ENCODE measurements around the gene CUL7. TPM values are rescaled to one million over a fixed set of nuclear protein-coding genes. Genes with fewer than 3 reads are reported as not detected.

CUL7 gene
- total and polyA plus RNA-seq, 9 of the 15 experiments (the other 6 are each of a cell fraction or from before 2014, with no cell fraction given) = 0.44 to 20.1 (median 8.6) TPM

DNA sequence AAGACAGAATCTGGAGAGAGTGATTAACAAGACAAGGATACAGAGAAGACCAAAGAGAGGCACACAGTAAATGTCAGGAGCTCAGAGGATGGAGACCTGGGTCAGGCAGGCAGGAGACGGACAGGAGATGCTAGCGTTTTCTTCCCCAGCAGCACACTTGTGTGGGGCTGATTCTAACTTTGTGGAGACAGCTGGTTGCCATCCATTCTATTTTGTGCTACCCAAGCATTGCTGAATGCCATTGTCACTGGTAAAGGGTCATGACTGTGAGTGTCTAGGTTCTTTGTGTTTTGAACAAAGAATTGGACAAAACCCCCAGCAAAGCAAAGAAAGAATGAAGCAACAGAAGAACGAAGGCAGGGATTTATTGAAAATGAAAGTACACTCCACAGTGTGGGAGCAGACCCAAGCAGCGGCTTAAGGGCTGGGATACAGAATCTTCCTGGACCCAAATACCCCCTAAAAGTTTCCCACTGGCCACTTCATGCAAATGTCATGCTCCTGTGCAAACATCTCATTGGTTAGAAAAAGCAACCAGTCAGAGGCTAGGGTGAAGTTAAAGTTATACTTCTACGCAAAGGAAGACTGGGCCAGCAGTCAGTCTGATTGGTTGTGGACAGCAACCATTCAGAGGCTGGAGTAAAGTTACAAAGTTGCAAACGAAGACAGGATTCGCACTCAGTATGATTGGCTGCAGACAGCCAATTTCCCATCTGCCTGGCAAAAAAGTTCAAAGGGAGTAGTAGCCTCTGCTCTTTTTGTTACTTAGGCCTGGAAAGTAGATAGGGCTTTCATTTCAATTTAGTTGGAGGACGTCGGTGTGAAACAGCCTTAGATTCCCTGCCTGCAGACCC, 40.0 kb upstream of the CUL7 start (continued):
- TF ChIP-seq, protein P1, sequence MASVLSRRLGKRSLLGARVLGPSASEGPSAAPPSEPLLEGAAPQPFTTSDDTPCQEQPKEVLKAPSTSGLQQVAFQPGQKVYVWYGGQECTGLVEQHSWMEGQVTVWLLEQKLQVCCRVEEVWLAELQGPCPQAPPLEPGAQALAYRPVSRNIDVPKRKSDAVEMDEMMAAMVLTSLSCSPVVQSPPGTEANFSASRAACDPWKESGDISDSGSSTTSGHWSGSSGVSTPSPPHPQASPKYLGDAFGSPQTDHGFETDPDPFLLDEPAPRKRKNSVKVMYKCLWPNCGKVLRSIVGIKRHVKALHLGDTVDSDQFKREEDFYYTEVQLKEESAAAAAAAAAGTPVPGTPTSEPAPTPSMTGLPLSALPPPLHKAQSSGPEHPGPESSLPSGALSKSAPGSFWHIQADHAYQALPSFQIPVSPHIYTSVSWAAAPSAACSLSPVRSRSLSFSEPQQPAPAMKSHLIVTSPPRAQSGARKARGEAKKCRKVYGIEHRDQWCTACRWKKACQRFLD (CRISPR knock-in tag; IDR thresholded peaks at IDR 0.05) = no peak
- TF ChIP-seq, protein P2, sequence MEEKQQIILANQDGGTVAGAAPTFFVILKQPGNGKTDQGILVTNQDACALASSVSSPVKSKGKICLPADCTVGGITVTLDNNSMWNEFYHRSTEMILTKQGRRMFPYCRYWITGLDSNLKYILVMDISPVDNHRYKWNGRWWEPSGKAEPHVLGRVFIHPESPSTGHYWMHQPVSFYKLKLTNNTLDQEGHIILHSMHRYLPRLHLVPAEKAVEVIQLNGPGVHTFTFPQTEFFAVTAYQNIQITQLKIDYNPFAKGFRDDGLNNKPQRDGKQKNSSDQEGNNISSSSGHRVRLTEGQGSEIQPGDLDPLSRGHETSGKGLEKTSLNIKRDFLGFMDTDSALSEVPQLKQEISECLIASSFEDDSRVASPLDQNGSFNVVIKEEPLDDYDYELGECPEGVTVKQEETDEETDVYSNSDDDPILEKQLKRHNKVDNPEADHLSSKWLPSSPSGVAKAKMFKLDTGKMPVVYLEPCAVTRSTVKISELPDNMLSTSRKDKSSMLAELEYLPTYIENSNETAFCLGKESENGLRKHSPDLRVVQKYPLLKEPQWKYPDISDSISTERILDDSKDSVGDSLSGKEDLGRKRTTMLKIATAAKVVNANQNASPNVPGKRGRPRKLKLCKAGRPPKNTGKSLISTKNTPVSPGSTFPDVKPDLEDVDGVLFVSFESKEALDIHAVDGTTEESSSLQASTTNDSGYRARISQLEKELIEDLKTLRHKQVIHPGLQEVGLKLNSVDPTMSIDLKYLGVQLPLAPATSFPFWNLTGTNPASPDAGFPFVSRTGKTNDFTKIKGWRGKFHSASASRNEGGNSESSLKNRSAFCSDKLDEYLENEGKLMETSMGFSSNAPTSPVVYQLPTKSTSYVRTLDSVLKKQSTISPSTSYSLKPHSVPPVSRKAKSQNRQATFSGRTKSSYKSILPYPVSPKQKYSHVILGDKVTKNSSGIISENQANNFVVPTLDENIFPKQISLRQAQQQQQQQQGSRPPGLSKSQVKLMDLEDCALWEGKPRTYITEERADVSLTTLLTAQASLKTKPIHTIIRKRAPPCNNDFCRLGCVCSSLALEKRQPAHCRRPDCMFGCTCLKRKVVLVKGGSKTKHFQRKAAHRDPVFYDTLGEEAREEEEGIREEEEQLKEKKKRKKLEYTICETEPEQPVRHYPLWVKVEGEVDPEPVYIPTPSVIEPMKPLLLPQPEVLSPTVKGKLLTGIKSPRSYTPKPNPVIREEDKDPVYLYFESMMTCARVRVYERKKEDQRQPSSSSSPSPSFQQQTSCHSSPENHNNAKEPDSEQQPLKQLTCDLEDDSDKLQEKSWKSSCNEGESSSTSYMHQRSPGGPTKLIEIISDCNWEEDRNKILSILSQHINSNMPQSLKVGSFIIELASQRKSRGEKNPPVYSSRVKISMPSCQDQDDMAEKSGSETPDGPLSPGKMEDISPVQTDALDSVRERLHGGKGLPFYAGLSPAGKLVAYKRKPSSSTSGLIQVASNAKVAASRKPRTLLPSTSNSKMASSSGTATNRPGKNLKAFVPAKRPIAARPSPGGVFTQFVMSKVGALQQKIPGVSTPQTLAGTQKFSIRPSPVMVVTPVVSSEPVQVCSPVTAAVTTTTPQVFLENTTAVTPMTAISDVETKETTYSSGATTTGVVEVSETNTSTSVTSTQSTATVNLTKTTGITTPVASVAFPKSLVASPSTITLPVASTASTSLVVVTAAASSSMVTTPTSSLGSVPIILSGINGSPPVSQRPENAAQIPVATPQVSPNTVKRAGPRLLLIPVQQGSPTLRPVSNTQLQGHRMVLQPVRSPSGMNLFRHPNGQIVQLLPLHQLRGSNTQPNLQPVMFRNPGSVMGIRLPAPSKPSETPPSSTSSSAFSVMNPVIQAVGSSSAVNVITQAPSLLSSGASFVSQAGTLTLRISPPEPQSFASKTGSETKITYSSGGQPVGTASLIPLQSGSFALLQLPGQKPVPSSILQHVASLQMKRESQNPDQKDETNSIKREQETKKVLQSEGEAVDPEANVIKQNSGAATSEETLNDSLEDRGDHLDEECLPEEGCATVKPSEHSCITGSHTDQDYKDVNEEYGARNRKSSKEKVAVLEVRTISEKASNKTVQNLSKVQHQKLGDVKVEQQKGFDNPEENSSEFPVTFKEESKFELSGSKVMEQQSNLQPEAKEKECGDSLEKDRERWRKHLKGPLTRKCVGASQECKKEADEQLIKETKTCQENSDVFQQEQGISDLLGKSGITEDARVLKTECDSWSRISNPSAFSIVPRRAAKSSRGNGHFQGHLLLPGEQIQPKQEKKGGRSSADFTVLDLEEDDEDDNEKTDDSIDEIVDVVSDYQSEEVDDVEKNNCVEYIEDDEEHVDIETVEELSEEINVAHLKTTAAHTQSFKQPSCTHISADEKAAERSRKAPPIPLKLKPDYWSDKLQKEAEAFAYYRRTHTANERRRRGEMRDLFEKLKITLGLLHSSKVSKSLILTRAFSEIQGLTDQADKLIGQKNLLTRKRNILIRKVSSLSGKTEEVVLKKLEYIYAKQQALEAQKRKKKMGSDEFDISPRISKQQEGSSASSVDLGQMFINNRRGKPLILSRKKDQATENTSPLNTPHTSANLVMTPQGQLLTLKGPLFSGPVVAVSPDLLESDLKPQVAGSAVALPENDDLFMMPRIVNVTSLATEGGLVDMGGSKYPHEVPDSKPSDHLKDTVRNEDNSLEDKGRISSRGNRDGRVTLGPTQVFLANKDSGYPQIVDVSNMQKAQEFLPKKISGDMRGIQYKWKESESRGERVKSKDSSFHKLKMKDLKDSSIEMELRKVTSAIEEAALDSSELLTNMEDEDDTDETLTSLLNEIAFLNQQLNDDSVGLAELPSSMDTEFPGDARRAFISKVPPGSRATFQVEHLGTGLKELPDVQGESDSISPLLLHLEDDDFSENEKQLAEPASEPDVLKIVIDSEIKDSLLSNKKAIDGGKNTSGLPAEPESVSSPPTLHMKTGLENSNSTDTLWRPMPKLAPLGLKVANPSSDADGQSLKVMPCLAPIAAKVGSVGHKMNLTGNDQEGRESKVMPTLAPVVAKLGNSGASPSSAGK (IDR thresholded peaks at IDR 0.05) = peak; percentile 63
- TF ChIP-seq ZFP30 (CRISPR knock-in tag; IDR thresholded peaks at IDR 0.05; ENCODE audit: borderline replicate concordance) (no peak), RFX7 (CRISPR knock-in tag; IDR thresholded peaks at IDR 0.05) (no peak)
- TF ChIP-seq, protein P3, sequence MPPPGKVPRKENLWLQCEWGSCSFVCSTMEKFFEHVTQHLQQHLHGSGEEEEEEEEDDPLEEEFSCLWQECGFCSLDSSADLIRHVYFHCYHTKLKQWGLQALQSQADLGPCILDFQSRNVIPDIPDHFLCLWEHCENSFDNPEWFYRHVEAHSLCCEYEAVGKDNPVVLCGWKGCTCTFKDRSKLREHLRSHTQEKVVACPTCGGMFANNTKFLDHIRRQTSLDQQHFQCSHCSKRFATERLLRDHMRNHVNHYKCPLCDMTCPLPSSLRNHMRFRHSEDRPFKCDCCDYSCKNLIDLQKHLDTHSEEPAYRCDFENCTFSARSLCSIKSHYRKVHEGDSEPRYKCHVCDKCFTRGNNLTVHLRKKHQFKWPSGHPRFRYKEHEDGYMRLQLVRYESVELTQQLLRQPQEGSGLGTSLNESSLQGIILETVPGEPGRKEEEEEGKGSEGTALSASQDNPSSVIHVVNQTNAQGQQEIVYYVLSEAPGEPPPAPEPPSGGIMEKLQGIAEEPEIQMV (tag; conservative IDR thresholded peaks at IDR 0.05; ENCODE audit: low read depth) = peak; percentile 96
- TF ChIP-seq, protein P4, sequence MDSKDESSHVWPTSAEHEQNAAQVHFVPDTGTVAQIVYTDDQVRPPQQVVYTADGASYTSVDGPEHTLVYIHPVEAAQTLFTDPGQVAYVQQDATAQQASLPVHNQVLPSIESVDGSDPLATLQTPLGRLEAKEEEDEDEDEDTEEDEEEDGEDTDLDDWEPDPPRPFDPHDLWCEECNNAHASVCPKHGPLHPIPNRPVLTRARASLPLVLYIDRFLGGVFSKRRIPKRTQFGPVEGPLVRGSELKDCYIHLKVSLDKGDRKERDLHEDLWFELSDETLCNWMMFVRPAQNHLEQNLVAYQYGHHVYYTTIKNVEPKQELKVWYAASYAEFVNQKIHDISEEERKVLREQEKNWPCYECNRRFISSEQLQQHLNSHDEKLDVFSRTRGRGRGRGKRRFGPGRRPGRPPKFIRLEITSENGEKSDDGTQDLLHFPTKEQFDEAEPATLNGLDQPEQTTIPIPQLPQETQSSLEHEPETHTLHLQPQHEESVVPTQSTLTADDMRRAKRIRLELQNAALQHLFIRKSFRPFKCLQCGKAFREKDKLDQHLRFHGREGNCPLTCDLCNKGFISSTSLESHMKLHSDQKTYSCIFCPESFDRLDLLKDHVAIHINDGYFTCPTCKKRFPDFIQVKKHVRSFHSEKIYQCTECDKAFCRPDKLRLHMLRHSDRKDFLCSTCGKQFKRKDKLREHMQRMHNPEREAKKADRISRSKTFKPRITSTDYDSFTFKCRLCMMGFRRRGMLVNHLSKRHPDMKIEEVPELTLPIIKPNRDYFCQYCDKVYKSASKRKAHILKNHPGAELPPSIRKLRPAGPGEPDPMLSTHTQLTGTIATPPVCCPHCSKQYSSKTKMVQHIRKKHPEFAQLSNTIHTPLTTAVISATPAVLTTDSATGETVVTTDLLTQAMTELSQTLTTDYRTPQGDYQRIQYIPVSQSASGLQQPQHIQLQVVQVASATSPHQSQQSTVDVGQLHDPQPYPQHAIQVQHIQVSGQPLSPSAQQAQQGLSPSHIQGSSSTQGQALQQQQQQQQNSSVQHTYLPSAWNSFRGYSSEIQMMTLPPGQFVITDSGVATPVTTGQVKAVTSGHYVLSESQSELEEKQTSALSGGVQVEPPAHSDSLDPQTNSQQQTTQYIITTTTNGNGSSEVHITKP (IDR thresholded peaks at IDR 0.05; ENCODE audit: partially characterized antibody) = peak; percentile 40
